Mesendoderm (in vitro differentiated cells): ENCODE data around the gene MEF2B.

Experiments used
- DNase-seq: peaks from one replicate; pipeline ENCODE4 v3.0.0; 2013
- H2AK5ac ChIP-seq: 2 replicates; pipeline ENCODE4 v1.6.1; 2013; ENCODE audit warnings: low read length, inconsistent platforms
- H2BK120ac ChIP-seq: 2 replicates; pipeline ENCODE4 v1.6.1; 2013; ENCODE audit warnings: low read depth, mild to moderate bottlenecking, low read length, moderate library complexity, mixed read lengths
- H2BK15ac ChIP-seq: replicated peaks from 2 replicates; pipeline ENCODE4 v1.6.1; 2013; ENCODE audit warnings: low read depth, mild to moderate bottlenecking, moderate library complexity
- H2BK5ac ChIP-seq: 2 replicates; pipeline ENCODE4 v1.6.1; 2013; ENCODE audit warnings: low read length, inconsistent platforms
- H3K18ac ChIP-seq: 2 replicates; pipeline ENCODE4 v1.6.1; 2013; ENCODE audit warnings: mild to moderate bottlenecking, low read length, mixed read lengths
- H3K23ac ChIP-seq: one replicate; pipeline ENCODE4 v1.6.1; 2013; ENCODE audit warnings: low read length
- H3K27ac ChIP-seq: 2 replicates; pipeline ENCODE4 v1.5.1; 2013; ENCODE audit warnings: low read depth, mild to moderate bottlenecking, inconsistent platforms, low read length, moderate library complexity
- H3K27me3 ChIP-seq: 2 replicates; pipeline ENCODE4 v1.6.1; 2013; ENCODE audit warnings: low read length, control low read depth, mild to moderate bottlenecking, inconsistent platforms; ENCODE audit not compliant: insufficient read depth, poor library complexity
- H3K36me3 ChIP-seq: 2 replicates; pipeline ENCODE4 v1.6.1; 2013; ENCODE audit warnings: low read length, inconsistent platforms; ENCODE audit not compliant: control insufficient read depth, insufficient read depth
- H3K4ac ChIP-seq: one replicate; pipeline ENCODE4 v1.6.1; 2013; ENCODE audit warnings: low read depth, mild to moderate bottlenecking, low read length, moderate library complexity
- H3K4me1 ChIP-seq: 2 replicates; pipeline ENCODE4 v1.6.1; 2013; ENCODE audit warnings: low read depth, low read length, inconsistent platforms; ENCODE audit not compliant: control insufficient read depth
- H3K4me2 ChIP-seq: 2 replicates; pipeline ENCODE4 v1.6.1; 2013; ENCODE audit warnings: low read length
- H3K4me3 ChIP-seq: 2 replicates; pipeline ENCODE4 v1.5.1; 2013; ENCODE audit warnings: mild to moderate bottlenecking, low read length
- H3K56ac ChIP-seq: one replicate; pipeline ENCODE4 v1.6.1; 2013; ENCODE audit warnings: low read length
- H3K79me1 ChIP-seq: 2 replicates; pipeline ENCODE4 v1.6.1; 2013; ENCODE audit warnings: low read length, inconsistent platforms
- H3K79me2 ChIP-seq: 2 replicates; pipeline ENCODE4 v1.6.1; 2013; ENCODE audit warnings: mild to moderate bottlenecking, low read length; ENCODE audit not compliant: control insufficient read depth, insufficient read depth
- H3K9ac ChIP-seq: 2 replicates; pipeline ENCODE4 v1.6.1; 2013; ENCODE audit warnings: low read length, inconsistent platforms
- H4K5ac ChIP-seq: one replicate; pipeline ENCODE4 v1.6.1; 2013; ENCODE audit warnings: low read length
- H4K8ac ChIP-seq: one replicate; pipeline ENCODE4 v1.6.1; 2013; ENCODE audit warnings: low read depth, mild to moderate bottlenecking, control low read depth, low read length, moderate library complexity
- WGBS: extraction: QIAGEN DNeasy Blood & Tissue Kit; methylation state at CpG from one replicate; pipeline ENCODE4 v1.1.7; 2013; ENCODE audit warnings: low lambda C conversion rate, missing lambda C conversion rate; ENCODE audit not compliant: insufficient coverage; ENCODE audit errors: extremely low coverage; 5-methylcytosine and 5-hydroxymethylcytosine counted together

The MEF2B gene

GRCh38 chr19:19186742-19187141, 16.7 kb upstream of the MEF2B start:
- H3K27ac ChIP-seq: no peak overlapping the region
- no CpG with 5 or more reads among the region's 14 CpGs for WGBS

GRCh38 chr19:19185853-19186740, 16.0 kb upstream of the MEF2B start:
- Histone ChIP-seq H3K4me1 (no peaks in the 10 kb centered on the region), H3K27me3 (no peaks in the 10 kb centered on the region), H4K5ac (no peak overlapping the region), H2BK5ac (no peak overlapping the region), H3K4me3 (no peak overlapping the region), H3K18ac (no peak overlapping the region), H3K27ac (no peak overlapping the region), H4K8ac (no peak overlapping the region), H3K4ac (no peak overlapping the region), H3K23ac (no peak overlapping the region), H2BK120ac (no peak overlapping the region), H3K56ac (no peak overlapping the region), H3K9ac (no peak overlapping the region), H3K79me1 (peaks cover 9% of the 10 kb centered on the region), H3K36me3 (peaks cover 2% of the 10 kb centered on the region), H2AK5ac (no peak overlapping the region), H3K79me2 (no peaks in the 10 kb centered on the region), H2BK15ac (no peak overlapping the region), H3K4me2 (no peak overlapping the region)
- no CpG with 5 or more reads among the region's 9 CpGs for WGBS
- peak; percentile 92 for DNase-seq

More at GRCh38 chr19:19186742-19187141, 16.7 kb upstream of the MEF2B start:
- Histone ChIP-seq H3K18ac (no peak overlapping the region), H3K4ac (no peak overlapping the region), H3K56ac (no peak overlapping the region), H3K4me3 (no peak overlapping the region), H3K9ac (no peak overlapping the region), H2BK15ac (no peak overlapping the region), H4K5ac (no peak overlapping the region), H2BK5ac (no peak overlapping the region), H3K4me1 (no peaks in the 10 kb centered on the region), H3K27me3 (no peaks in the 10 kb centered on the region), H2BK120ac (no peak overlapping the region), H3K79me2 (peaks cover 4% of the 10 kb centered on the region), H3K79me1 (peaks cover 9% of the 10 kb centered on the region), H3K4me2 (no peak overlapping the region), H4K8ac (no peak overlapping the region), H3K36me3 (peaks cover 2% of the 10 kb centered on the region), H3K23ac (no peak overlapping the region), H2AK5ac (no peak overlapping the region)
- no peak for DNase-seq

- Histone ChIP-seq H4K8ac (no peak overlapping the region), H3K27ac (no peak overlapping the region), H3K56ac (no peak overlapping the region), H3K18ac (no peak overlapping the region), H4K5ac (no peak overlapping the region), H3K4me1 (no peaks in the 10 kb centered on the region), H3K23ac (no peak overlapping the region), H2BK120ac (no peak overlapping the region), H3K27me3 (no peaks in the 10 kb centered on the region), H3K36me3 (peaks cover 2% of the 10 kb centered on the region), H2AK5ac (no peak overlapping the region), H2BK5ac (no peak overlapping the region), H3K4ac (no peak overlapping the region), H3K4me3 (no peak overlapping the region), H2BK15ac (no peak overlapping the region), H3K9ac (no peak overlapping the region), H3K4me2 (no peak overlapping the region), H3K79me1 (no peaks in the 10 kb centered on the region), H3K79me2 (no peaks in the 10 kb centered on the region)
- no peak for DNase-seq
- WGBS: no CpG with 5 or more reads among the region's 9 CpGs
Measured at GRCh38 chr19:19181488-19181998, 11.5 kb upstream of the MEF2B start.

- no peak overlapping the region for H3K4me2 ChIP-seq
- H3K79me1 ChIP-seq: no peaks in the 10 kb centered on the region
- no peak overlapping the region for H4K5ac ChIP-seq
- no peaks in the 10 kb centered on the region for H3K27me3 ChIP-seq
- H3K23ac ChIP-seq: no peak overlapping the region
- no peak overlapping the region for H2BK120ac ChIP-seq
- no peak overlapping the region for H3K56ac ChIP-seq
- H3K4me1 ChIP-seq: no peaks in the 10 kb centered on the region
- no CpG with 5 or more reads among the region's 17 CpGs for WGBS
- H3K4ac ChIP-seq: no peak overlapping the region
- H2BK5ac ChIP-seq: no peak overlapping the region
- no peaks in the 10 kb centered on the region for H3K79me2 ChIP-seq
- DNase-seq: no peak
- H3K4me3 ChIP-seq: no peak overlapping the region
- H3K36me3 ChIP-seq: peaks cover 2% of the 10 kb centered on the region
- H4K8ac ChIP-seq: no peak overlapping the region
- no peak overlapping the region for H3K18ac ChIP-seq
- H3K9ac ChIP-seq: no peak overlapping the region
- H3K27ac ChIP-seq: no peak overlapping the region
- H2AK5ac ChIP-seq: no peak overlapping the region
- H2BK15ac ChIP-seq: no peak overlapping the region
Measured at GRCh38 chr19:19179548-19180441, 9.7 kb upstream of the MEF2B start.

GRCh38 chr19:19176950-19177349, 6.9 kb upstream of the MEF2B start:
- no peaks in the 10 kb centered on the region for H3K36me3 ChIP-seq

More at GRCh38 chr19:19176950-19177349, 6.9 kb upstream of the MEF2B start:
- Histone ChIP-seq H2BK120ac (no peak overlapping the region), H3K79me1 (no peaks in the 10 kb centered on the region), H3K4me3 (no peak overlapping the region), H3K56ac (no peak overlapping the region), H3K4ac (no peak overlapping the region), H2AK5ac (no peak overlapping the region), H3K18ac (no peak overlapping the region), H3K4me2 (no peak overlapping the region), H3K79me2 (no peaks in the 10 kb centered on the region), H2BK5ac (no peak overlapping the region), H3K23ac (no peak overlapping the region), H3K9ac (no peak overlapping the region), H4K8ac (no peak overlapping the region), H4K5ac (no peak overlapping the region), H3K27ac (no peak overlapping the region), H3K27me3 (no peaks in the 10 kb centered on the region), H3K4me1 (no peaks in the 10 kb centered on the region), H2BK15ac (no peak overlapping the region)
- no CpG with 5 or more reads among the region's 8 CpGs for WGBS
- no peak for DNase-seq
